Activated B cell treated with CpG ODN at 0.5 μM for 24 hours (primary cell): ENCODE results near the gene GRIK1. TPM values are rescaled to one million over a fixed set of nuclear protein-coding genes. Genes with fewer than 3 reads are reported as not detected.

ENCODE experiments used
- ATAC-seq: fragments of 200-7000 bp; cut with Tn5 transposase; one replicate; pipeline ENCODE4 v1.10.0; 2021; ENCODE audit warnings: low read depth, mild to moderate bottlenecking, moderate library complexity
- CTCF ChIA-PET: fragments of 350-600 bp; sonication (Branson Sonifier 250); formaldehyde crosslinking; loops from one replicate; lab custom pipeline; 2021; ENCODE audit warnings: antibody characterized with exemption; lab: Charles Lee
- POLR2A ChIA-PET: fragments of 350-600 bp; sonication (Branson Sonifier 250); formaldehyde crosslinking; loops from one replicate; lab custom pipeline; 2021; ENCODE audit warnings: antibody characterized with exemption; lab: Charles Lee
- DNase-seq: peaks from one replicate; pipeline ENCODE4 v3.0.0; 2022
- H3K27ac Mint-ChIP-seq: one replicate; pipeline ENCODE4 v1.8.0; 2020; ENCODE audit warnings: mixed read lengths
- H3K27me3 Mint-ChIP-seq: one replicate; pipeline ENCODE4 v1.8.0; 2021; ENCODE audit warnings: mixed read lengths
- H3K36me3 Mint-ChIP-seq: one replicate; pipeline ENCODE4 v1.8.0; 2021; ENCODE audit warnings: low read depth, mixed read lengths
- H3K4me1 Mint-ChIP-seq: one replicate; pipeline ENCODE4 v1.8.0; 2021; ENCODE audit warnings: mixed read lengths
- H3K4me3 Mint-ChIP-seq: one replicate; pipeline ENCODE4 v1.8.0; 2020; ENCODE audit warnings: mild to moderate bottlenecking, mixed read lengths
- H3K9me3 Mint-ChIP-seq: one replicate; pipeline ENCODE4 v1.8.0; 2020; ENCODE audit warnings: mixed read lengths
- CTCF ChIP-seq: fragments of 200-600 bp; IDR thresholded peaks from one replicate; pipeline ENCODE4 v1.8.0; 2022; ENCODE audit warnings: antibody characterized with exemption, mild to moderate bottlenecking
- intact Hi-C: fragments of 100-400 bp; cut with micrococcal nuclease; formaldehyde crosslinking; loops from one replicate; pipeline ENCODE4 v1.15.1; 2024
- total RNA-seq: library from RNA; stranded (reverse); gene quantifications from 2 replicates; pipeline ENCODE4 v1.2.3, GENCODE V29; 2022

GRIK1 gene
- total RNA-seq, 1 donor from 2014 or later, result not detected

GRCh38 chr21:29675451-29675850, 264.3 kb downstream of the GRIK1 start:
- ATAC-seq (no peak), DNase-seq (no peak)
- Mint-ChIP-seq H3K27ac (no peak overlapping the region), H3K4me1 (peaks cover 29% of the 10 kb centered on the region), H3K4me3 (no peak overlapping the region), H3K27me3 (peaks cover 4% of the 10 kb centered on the region), H3K9me3 (no peaks in the 10 kb centered on the region), H3K36me3 (no peaks in the 10 kb centered on the region)
- TF ChIP-seq CTCF, result no peak
- POLR2A ChIA-PET, result no interaction called here
- intact Hi-C loops, result no loop called here
- CTCF ChIA-PET, result no interaction called here

- DNase-seq, result no peak
- POLR2A ChIA-PET, result interaction anchor here (0.7 kb wide), 1 partner anchor 30 kb away, joined by 3 read pairs; no protein-coding TSS in a partner anchor
- intact Hi-C loops, result no loop called here
- CTCF ChIA-PET, result no interaction called here
- no peak overlapping the region for H3K4me3 Mint-ChIP-seq
- no peaks in the 10 kb centered on the region for H3K9me3 Mint-ChIP-seq
- ATAC-seq, result no peak
- peaks cover 29% of the 10 kb centered on the region for H3K4me1 Mint-ChIP-seq
- TF ChIP-seq CTCF, result no peak
- H3K36me3 Mint-ChIP-seq, result no peaks in the 10 kb centered on the region
- peaks cover 4% of the 10 kb centered on the region for H3K27me3 Mint-ChIP-seq
- H3K27ac Mint-ChIP-seq, result no peak overlapping the region
Measured at GRCh38 chr21:29674343-29674742, 265.5 kb downstream of the GRIK1 start.

- POLR2A ChIA-PET, result no interaction called here
- no peak for TF ChIP-seq CTCF
- Mint-ChIP-seq H3K36me3 (no peaks in the 10 kb centered on the region), H3K27ac (no peak overlapping the region), H3K9me3 (no peaks in the 10 kb centered on the region), H3K27me3 (peaks cover 4% of the 10 kb centered on the region), H3K4me3 (no peak overlapping the region), H3K4me1 (peaks cover 28% of the 10 kb centered on the region)
- intact Hi-C loops, result no loop called here
- no peak for ATAC-seq
- CTCF ChIA-PET, result no interaction called here
- DNase-seq, result no peak
Measured at GRCh38 chr21:29673096-29673610, 266.6 kb downstream of the GRIK1 start.

- CTCF ChIA-PET, result no interaction called here
- H3K27ac Mint-ChIP-seq, result no peak overlapping the region
Measured at GRCh38 chr21:29671728-29672127, 268.1 kb downstream of the GRIK1 start.

GRCh38 chr21:29670228-29670627, 269.6 kb downstream of the GRIK1 start:
- ATAC-seq, result no peak
- no peak for TF ChIP-seq CTCF
- peaks cover 10% of the 10 kb centered on the region for H3K4me1 Mint-ChIP-seq
- H3K4me3 Mint-ChIP-seq, result no peak overlapping the region
- H3K27me3 Mint-ChIP-seq, result peaks cover 4% of the 10 kb centered on the region
- no peak for DNase-seq
- no peaks in the 10 kb centered on the region for H3K36me3 Mint-ChIP-seq
- H3K27ac Mint-ChIP-seq, result no peak overlapping the region
- intact Hi-C loops, result no loop called here
- ChIA-PET POLR2A (no interaction called here), CTCF (no interaction called here)
- no peaks in the 10 kb centered on the region for H3K9me3 Mint-ChIP-seq

More at GRCh38 chr21:29671728-29672127, 268.1 kb downstream of the GRIK1 start:
- peaks cover 14% of the 10 kb centered on the region for H3K4me1 Mint-ChIP-seq
- peaks cover 4% of the 10 kb centered on the region for H3K27me3 Mint-ChIP-seq
- H3K36me3 Mint-ChIP-seq, result no peaks in the 10 kb centered on the region
- ATAC-seq (no peak), DNase-seq (no peak)
- H3K4me3 Mint-ChIP-seq, result no peak overlapping the region
- intact Hi-C loops, result no loop called here
- no peak for TF ChIP-seq CTCF
- POLR2A ChIA-PET, result no interaction called here
- H3K9me3 Mint-ChIP-seq, result no peaks in the 10 kb centered on the region
